ENCODE measurements around the gene BEND4.
"Not testable (repeated sequence)": the region's sequence is repeated elsewhere in the genome, so short reads cannot be mapped to it uniquely, and the experiment has no call there.

DNA sequence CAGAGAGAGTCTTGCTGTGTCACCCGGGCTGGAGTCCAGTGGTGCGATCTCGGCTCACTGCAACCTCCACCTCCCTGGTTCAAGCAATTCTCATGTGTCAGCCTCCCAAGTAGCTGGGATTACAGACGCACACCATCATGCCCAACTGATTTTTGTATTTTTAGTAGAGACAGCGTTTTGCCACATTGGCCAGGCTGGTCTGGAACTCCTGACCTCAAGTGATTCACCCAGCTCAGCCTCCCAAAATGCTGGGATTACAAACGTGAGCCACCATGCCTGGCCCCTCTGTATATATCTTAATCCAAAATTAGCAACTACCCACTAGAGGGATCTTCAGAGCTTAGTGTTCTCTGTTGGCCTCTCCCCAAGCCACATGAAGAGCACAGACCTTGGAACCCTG lies 13.7 kb upstream of the BEND4 start:
- TF ChIP-seq, protein P1, sequence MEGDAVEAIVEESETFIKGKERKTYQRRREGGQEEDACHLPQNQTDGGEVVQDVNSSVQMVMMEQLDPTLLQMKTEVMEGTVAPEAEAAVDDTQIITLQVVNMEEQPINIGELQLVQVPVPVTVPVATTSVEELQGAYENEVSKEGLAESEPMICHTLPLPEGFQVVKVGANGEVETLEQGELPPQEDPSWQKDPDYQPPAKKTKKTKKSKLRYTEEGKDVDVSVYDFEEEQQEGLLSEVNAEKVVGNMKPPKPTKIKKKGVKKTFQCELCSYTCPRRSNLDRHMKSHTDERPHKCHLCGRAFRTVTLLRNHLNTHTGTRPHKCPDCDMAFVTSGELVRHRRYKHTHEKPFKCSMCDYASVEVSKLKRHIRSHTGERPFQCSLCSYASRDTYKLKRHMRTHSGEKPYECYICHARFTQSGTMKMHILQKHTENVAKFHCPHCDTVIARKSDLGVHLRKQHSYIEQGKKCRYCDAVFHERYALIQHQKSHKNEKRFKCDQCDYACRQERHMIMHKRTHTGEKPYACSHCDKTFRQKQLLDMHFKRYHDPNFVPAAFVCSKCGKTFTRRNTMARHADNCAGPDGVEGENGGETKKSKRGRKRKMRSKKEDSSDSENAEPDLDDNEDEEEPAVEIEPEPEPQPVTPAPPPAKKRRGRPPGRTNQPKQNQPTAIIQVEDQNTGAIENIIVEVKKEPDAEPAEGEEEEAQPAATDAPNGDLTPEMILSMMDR (conservative IDR thresholded peaks at IDR 0.05; ENCODE audit: low read depth, low read length) = not testable (repeated sequence)
- not testable (repeated sequence) for TF ChIP-seq EZH2 (IDR thresholded peaks at IDR 0.05; ENCODE audit: low read length, unreplicated experiment); EZH2phosphoT487 (IDR thresholded peaks at IDR 0.05; ENCODE audit: borderline replicate concordance, low read length)
